ENCODE measurements around the gene RCVRN. TPM values are rescaled to one million over a fixed set of nuclear protein-coding genes. Genes with fewer than 3 reads are reported as not detected.

RCVRN gene
- total RNA-seq, 1 donor, result not detected

DNA sequence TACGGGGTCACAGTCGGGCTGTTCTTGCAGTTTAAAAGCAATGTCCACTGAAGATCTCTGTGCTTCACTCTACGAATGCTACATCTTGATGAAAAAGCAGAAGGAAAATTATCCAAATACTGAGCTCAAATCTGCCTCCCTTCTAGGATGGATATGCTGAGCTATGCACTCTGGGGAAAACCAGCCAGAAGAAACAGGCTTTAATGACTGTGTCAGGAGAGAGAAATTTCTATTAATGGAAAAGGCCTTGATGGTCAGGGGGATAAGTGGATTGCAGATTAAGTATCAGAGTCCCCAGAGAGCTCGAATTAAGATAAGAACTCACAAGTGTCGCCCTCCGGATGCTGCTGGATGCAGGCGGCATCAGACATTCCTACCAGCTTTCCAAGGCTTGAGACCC is 39.6 kb upstream of the RCVRN start:
- H2AFZ ChIP-seq (ENCODE audit: low read length), result no peak overlapping the region
- no peak overlapping the region for H3K4me2 ChIP-seq (ENCODE audit: insufficient read depth, low read length)
- no peaks in the 10 kb centered on the region for H3K36me3 ChIP-seq (ENCODE audit: insufficient read depth, low read length)
- no peak overlapping the region for H3K4me3 ChIP-seq (ENCODE audit: insufficient read depth, low read length)
- H3K9me3 ChIP-seq (ENCODE audit: low read depth, low read length), result no peaks in the 10 kb centered on the region
- no peaks in the 10 kb centered on the region for H3K4me1 ChIP-seq (ENCODE audit: insufficient read depth, low read length)
- H3K27me3 ChIP-seq (ENCODE audit: insufficient read depth, low read length), result no peaks in the 10 kb centered on the region
- DNase-seq (ENCODE audit: insufficient read length, low spot score, missing footprints), result no peak
- no peaks in the 10 kb centered on the region for H4K20me1 ChIP-seq (ENCODE audit: insufficient read depth, low read length)
- TF ChIP-seq, protein P1, sequence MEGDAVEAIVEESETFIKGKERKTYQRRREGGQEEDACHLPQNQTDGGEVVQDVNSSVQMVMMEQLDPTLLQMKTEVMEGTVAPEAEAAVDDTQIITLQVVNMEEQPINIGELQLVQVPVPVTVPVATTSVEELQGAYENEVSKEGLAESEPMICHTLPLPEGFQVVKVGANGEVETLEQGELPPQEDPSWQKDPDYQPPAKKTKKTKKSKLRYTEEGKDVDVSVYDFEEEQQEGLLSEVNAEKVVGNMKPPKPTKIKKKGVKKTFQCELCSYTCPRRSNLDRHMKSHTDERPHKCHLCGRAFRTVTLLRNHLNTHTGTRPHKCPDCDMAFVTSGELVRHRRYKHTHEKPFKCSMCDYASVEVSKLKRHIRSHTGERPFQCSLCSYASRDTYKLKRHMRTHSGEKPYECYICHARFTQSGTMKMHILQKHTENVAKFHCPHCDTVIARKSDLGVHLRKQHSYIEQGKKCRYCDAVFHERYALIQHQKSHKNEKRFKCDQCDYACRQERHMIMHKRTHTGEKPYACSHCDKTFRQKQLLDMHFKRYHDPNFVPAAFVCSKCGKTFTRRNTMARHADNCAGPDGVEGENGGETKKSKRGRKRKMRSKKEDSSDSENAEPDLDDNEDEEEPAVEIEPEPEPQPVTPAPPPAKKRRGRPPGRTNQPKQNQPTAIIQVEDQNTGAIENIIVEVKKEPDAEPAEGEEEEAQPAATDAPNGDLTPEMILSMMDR (IDR thresholded peaks at IDR 0.05; ENCODE audit: extremely low read depth, low read depth, low read length), result no peak
- no peaks in the 10 kb centered on the region for H3K79me2 ChIP-seq (ENCODE audit: insufficient read depth, low read length)
- no peak overlapping the region for H3K27ac ChIP-seq (ENCODE audit: low read depth, low read length)

DNA sequence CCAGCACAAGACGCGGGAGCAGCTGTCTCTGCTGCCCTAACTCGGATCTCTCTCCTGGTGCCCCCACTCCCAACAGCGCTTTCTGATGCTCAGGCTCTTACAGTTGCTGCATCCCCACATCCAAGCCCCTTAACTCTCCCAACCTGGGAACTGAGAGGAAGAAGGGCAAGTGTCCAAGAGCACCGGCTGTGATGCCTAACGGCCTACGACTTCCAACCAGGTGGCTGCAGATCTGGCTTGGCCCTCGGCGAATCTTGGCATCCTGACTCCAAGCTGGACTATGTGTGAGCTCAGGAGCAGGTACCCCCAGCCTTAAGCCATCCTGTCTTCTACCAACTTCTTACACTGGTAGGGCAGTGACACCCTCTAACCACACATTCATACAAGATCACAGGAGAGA is 38.3 kb upstream of the RCVRN start:
- H4K20me1 ChIP-seq (ENCODE audit: insufficient read depth, low read length), result no peaks in the 10 kb centered on the region

GRCh38 chr17:9942885-9943284 is 37.8 kb upstream of the RCVRN start:
- TF ChIP-seq, protein P1 (IDR thresholded peaks at IDR 0.05; ENCODE audit: extremely low read depth, low read depth, low read length), result no peak
- no peaks in the 10 kb centered on the region for H3K36me3 ChIP-seq (ENCODE audit: insufficient read depth, low read length)
- no peak overlapping the region for H3K4me2 ChIP-seq (ENCODE audit: insufficient read depth, low read length)
- no peaks in the 10 kb centered on the region for H4K20me1 ChIP-seq (ENCODE audit: insufficient read depth, low read length)
- H3K9me3 ChIP-seq (ENCODE audit: low read depth, low read length), result no peaks in the 10 kb centered on the region
- no peak for DNase-seq (ENCODE audit: insufficient read length, low spot score, missing footprints)
- H2AFZ ChIP-seq (ENCODE audit: low read length), result no peak overlapping the region
- no peak overlapping the region for H3K4me3 ChIP-seq (ENCODE audit: insufficient read depth, low read length)
- no peaks in the 10 kb centered on the region for H3K4me1 ChIP-seq (ENCODE audit: insufficient read depth, low read length)
- H3K27ac ChIP-seq (ENCODE audit: low read depth, low read length), result no peak overlapping the region
- H3K79me2 ChIP-seq (ENCODE audit: insufficient read depth, low read length), result no peaks in the 10 kb centered on the region
- H3K27me3 ChIP-seq (ENCODE audit: insufficient read depth, low read length), result no peaks in the 10 kb centered on the region

More for the DNA sequence above, 38.3 kb upstream of the RCVRN start:
- Histone ChIP-seq H3K4me2 (ENCODE audit: insufficient read depth, low read length) (no peak overlapping the region), H3K27ac (ENCODE audit: low read depth, low read length) (no peak overlapping the region), H3K4me1 (ENCODE audit: insufficient read depth, low read length) (no peaks in the 10 kb centered on the region), H3K27me3 (ENCODE audit: insufficient read depth, low read length) (no peaks in the 10 kb centered on the region), H3K4me3 (ENCODE audit: insufficient read depth, low read length) (no peak overlapping the region), H3K9me3 (ENCODE audit: low read depth, low read length) (no peaks in the 10 kb centered on the region), H2AFZ (ENCODE audit: low read length) (no peak overlapping the region), H3K79me2 (ENCODE audit: insufficient read depth, low read length) (no peaks in the 10 kb centered on the region), H3K36me3 (ENCODE audit: insufficient read depth, low read length) (no peaks in the 10 kb centered on the region)
- DNase-seq (ENCODE audit: insufficient read length, low spot score, missing footprints), result no peak
- TF ChIP-seq, protein P1 (IDR thresholded peaks at IDR 0.05; ENCODE audit: extremely low read depth, low read depth, low read length), result no peak

DNA sequence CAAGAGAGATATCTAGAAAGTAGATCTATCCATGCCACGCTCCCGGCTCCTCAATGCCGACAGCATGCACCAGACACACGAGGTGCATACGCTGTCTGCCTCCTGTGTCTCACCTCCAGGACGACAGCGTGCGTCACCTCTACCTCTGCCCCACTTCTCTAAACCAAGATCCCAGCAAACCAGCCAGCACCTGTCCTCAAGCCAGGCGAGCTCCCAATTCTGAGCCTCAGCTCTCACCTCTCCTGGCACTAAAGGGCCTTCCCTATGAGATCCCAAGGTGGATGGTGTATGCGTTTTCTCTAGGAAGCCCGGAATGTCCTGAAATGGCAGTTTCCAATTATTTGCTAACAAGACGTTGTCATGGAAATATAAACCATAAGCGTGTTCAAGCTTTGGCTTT is 36.2 kb upstream of the RCVRN start:
- H3K27ac ChIP-seq (ENCODE audit: low read depth, low read length), result no peak overlapping the region
- H3K27me3 ChIP-seq (ENCODE audit: insufficient read depth, low read length), result no peaks in the 10 kb centered on the region
- TF ChIP-seq, protein P1 (IDR thresholded peaks at IDR 0.05; ENCODE audit: extremely low read depth, low read depth, low read length), result no peak
- no peaks in the 10 kb centered on the region for H3K4me1 ChIP-seq (ENCODE audit: insufficient read depth, low read length)
- H4K20me1 ChIP-seq (ENCODE audit: insufficient read depth, low read length), result no peaks in the 10 kb centered on the region
- no peak overlapping the region for H2AFZ ChIP-seq (ENCODE audit: low read length)
- H3K9me3 ChIP-seq (ENCODE audit: low read depth, low read length), result no peaks in the 10 kb centered on the region
- H3K36me3 ChIP-seq (ENCODE audit: insufficient read depth, low read length), result no peaks in the 10 kb centered on the region
- H3K4me2 ChIP-seq (ENCODE audit: insufficient read depth, low read length), result no peak overlapping the region
- H3K4me3 ChIP-seq (ENCODE audit: insufficient read depth, low read length), result no peak overlapping the region
- DNase-seq (ENCODE audit: insufficient read length, low spot score, missing footprints), result peak; percentile 88
- no peaks in the 10 kb centered on the region for H3K79me2 ChIP-seq (ENCODE audit: insufficient read depth, low read length)
